OCI-LY7 (cell line): ENCODE data around the gene ZNF417. TPM values are rescaled to one million over a fixed set of nuclear protein-coding genes. Genes with fewer than 3 reads are reported as not detected.
"Not testable (repeated sequence)": the region's sequence is repeated elsewhere in the genome, so short reads cannot be mapped to it uniquely, and the experiment has no call there.

Experiments used
- Bru-seq: library from RNA; stranded (reverse); fragments of 400-500 nt; gene quantifications from one replicate; lab custom pipeline; 2021; lab: Mats Ljungman, UMichigan
- BruChase-seq, 2 experiments: library from RNA; stranded (reverse); fragments of 400-500 nt; gene quantifications; one replicate each; lab custom pipeline; 2021; lab: Mats Ljungman, UMichigan
- BruUV-seq: library from RNA; stranded (reverse); fragments of 400-500 nt; replicated peaks from 2 replicates; lab custom pipeline; 2021; lab: Mats Ljungman, UMichigan
- CTCF ChIA-PET: fragments of 300-600 bp; sonication (Branson Sonifier 250); formaldehyde crosslinking; loops from one replicate; lab custom pipeline; 2022; ENCODE audit warnings: antibody characterized with exemption; ENCODE audit not compliant: unreplicated experiment; lab: Charles Lee
- POLR2A ChIA-PET: fragments of 300-600 bp; sonication (Branson Sonifier 250); formaldehyde crosslinking; loops from one replicate; lab custom pipeline; 2022; ENCODE audit warnings: antibody characterized with exemption; lab: Charles Lee
- DNase-seq: peaks from one replicate; pipeline ENCODE4 v3.0.0-alpha.2; 2015; ENCODE audit warnings: low spot score
- H2AFZ ChIP-seq: fragments of 200-600 bp; sonication (generic), shearing (Covaris generic); 2 replicates; pipeline ENCODE4 v1.6.1; 2014; ENCODE audit warnings: mild to moderate bottlenecking, antibody characterized with exemption, low read length, moderate library complexity
- H3K27ac ChIP-seq: fragments of 200-600 bp; sonication (generic); 2 replicates; pipeline ENCODE4 v1.5.1; 2014; ENCODE audit warnings: mixed run types, low read depth, mild to moderate bottlenecking, moderate library complexity, low read length, inconsistent platforms; ENCODE audit not compliant: poor library complexity, severe bottlenecking
- H3K36me3 ChIP-seq: fragments of 200-600 bp; sonication (generic); 2 replicates; pipeline ENCODE4 v1.6.1; 2014; ENCODE audit warnings: mild to moderate bottlenecking, antibody characterized with exemption, low read length, moderate library complexity, mixed read lengths; ENCODE audit not compliant: insufficient read depth
- H3K4me1 ChIP-seq: fragments of 200-600 bp; sonication (generic); 2 replicates; pipeline ENCODE4 v1.5.1; 2014; ENCODE audit warnings: mild to moderate bottlenecking, low read length; ENCODE audit not compliant: insufficient read depth, poor library complexity, severe bottlenecking
- H3K4me2 ChIP-seq: fragments of 200-600 bp; sonication (generic); 2 replicates; pipeline ENCODE4 v1.6.1; 2014; ENCODE audit warnings: mild to moderate bottlenecking, low read length
- H3K4me3 ChIP-seq: fragments of 200-600 bp; sonication (generic); 2 replicates; pipeline ENCODE4 v1.5.1; 2014; ENCODE audit warnings: mild to moderate bottlenecking, low read depth, low read length; ENCODE audit not compliant: poor library complexity, severe bottlenecking
- H3K79me2 ChIP-seq: fragments of 200-600 bp; sonication (generic); 2 replicates; pipeline ENCODE4 v1.6.1; 2016; ENCODE audit warnings: low read depth, mild to moderate bottlenecking, low read length, moderate library complexity, mixed read lengths; ENCODE audit not compliant: insufficient read depth
- H3K9me2 ChIP-seq: fragments of 200-600 bp; sonication (generic); 2 replicates; pipeline ENCODE4 v1.6.1; 2016; ENCODE audit warnings: mild to moderate bottlenecking, low read length, mixed read lengths; ENCODE audit not compliant: insufficient read depth
- H3K9me3 ChIP-seq: fragments of 200-600 bp; sonication (generic); 2 replicates; pipeline ENCODE4 v1.6.1; 2014; ENCODE audit warnings: mild to moderate bottlenecking, mixed run types, low read length, mixed read lengths
- H4K20me1 ChIP-seq: fragments of 200-600 bp; sonication (generic); 2 replicates; pipeline ENCODE4 v1.6.1; 2014; ENCODE audit warnings: mild to moderate bottlenecking, antibody characterized with exemption, low read length, moderate library complexity, mixed read lengths; ENCODE audit not compliant: insufficient read depth
- CTCF ChIP-seq: fragments of 200-600 bp; sonication (generic); conservative IDR thresholded peaks from 2 replicates; pipeline ENCODE4 v1.5.1; 2014; ENCODE audit warnings: mild to moderate bottlenecking, antibody characterized with exemption, low read length, moderate library complexity, mixed read lengths
- EZH2phosphoT487 ChIP-seq: fragments of 200-600 bp; sonication (generic); IDR thresholded peaks from 2 replicates; pipeline ENCODE4 v1.6.1; 2018; ENCODE audit warnings: low read depth, borderline replicate concordance, mild to moderate bottlenecking, mixed run types, antibody characterized with exemption, low read length, moderate library complexity, mixed read lengths
- intact Hi-C: fragments of 100-400 bp; cut with micrococcal nuclease; formaldehyde crosslinking; loops from one replicate; pipeline ENCODE4 v1.10.0; 2022; ENCODE audit not compliant: unreplicated experiment
- long read RNA-seq: library from polyadenylated mRNA; stranded (forward); transcript quantifications from one replicate; pipeline ENCODE4 v2.0.0, GENCODE V29; 2022
- total RNA-seq, 2 experiments: library from RNA; depleted of rRNA in 1 of 2; stranded (reverse); fragments of >200 nt in 1 of 2; shearing (Covaris generic) in 1 of 2; gene quantifications; 2 replicates each; pipeline ENCODE4 v1.2.3, GENCODE V29; 2014 to 2022

Gene ZNF417
- 21.4 and 28.6 TPM in 2 replicates for total RNA-seq (2014; rRNA removed; shearing (Covaris generic))
- 20.6 and 24.0 TPM in 2 replicates for total RNA-seq (2022)
- percentile 80 among the genes with signal in this experiment for Bru-seq, nascent RNA
- BruChase-seq, experiment 1, labeled RNA remaining after a 6-hour chase = percentile 90 among the genes with signal in this experiment
- percentile 97 among the genes with signal in this experiment for BruChase-seq, experiment 2, labeled RNA remaining after a 2-hour chase
- long read RNA-seq, partial matches to known transcripts = 1 of 4 reads
- long read RNA-seq, other reads (novel, unspliced or antisense) = 3 of 4 reads

GRCh38 chr19:57916168-57916995 is at the start of gene ZNF417:
Gene ZNF417 (minus strand): TSS chr19:57916592. CDS start chr19:57916411, 181 bp downstream.
- TF ChIP-seq CTCF = peak; percentile 57
- Histone ChIP-seq H2AFZ (peak within 1 kb of the TSS; percentile 31; the same call in 1 of the 2 replicates), H3K4me3 (peak within 1 kb of the TSS; percentile 78), H3K4me2 (peak within 1 kb of the TSS; percentile 73)
- H3K27ac ChIP-seq, intact Hi-C loops, H3K9me3 ChIP-seq, H3K36me3 ChIP-seq, CTCF ChIA-PET, H3K79me2 ChIP-seq, H3K4me1 ChIP-seq, H3K9me2 ChIP-seq, H4K20me1 ChIP-seq: not testable (repeated sequence)
- DNase-seq = peak; percentile 95
- TSS peak; percentile 74 for BruUV-seq
- POLR2A ChIA-PET = interaction anchor here (1.1 kb wide), 1 partner anchor 30 kb away, joined by 3 read pairs; no protein-coding TSS in a partner anchor

- Histone ChIP-seq H3K9me2 (no peaks in the 10 kb centered on the region), H2AFZ (no peak overlapping the region), H3K4me1 (no peaks in the 10 kb centered on the region), H3K4me2 (no peak overlapping the region), H3K9me3 (peaks cover 11% of the 10 kb centered on the region), H3K36me3 (no peaks in the 10 kb centered on the region), H3K27ac (no peak overlapping the region), H3K4me3 (no peak overlapping the region), H3K79me2 (no peaks in the 10 kb centered on the region), H4K20me1 (no peaks in the 10 kb centered on the region)
- DNase-seq = no peak
- POLR2A ChIA-PET = no interaction called here
- no TSS peak for BruUV-seq
- no peak for TF ChIP-seq EZH2phosphoT487
- no peak for TF ChIP-seq CTCF
- CTCF ChIA-PET = no interaction called here
- intact Hi-C loops = no loop called here
Measured at GRCh38 chr19:57964761-57965160, 48.4 kb upstream of the ZNF417 start.
